HuH-7.5 (cell line): Measurements from ENCODE around the gene ATP8A1.
"Not testable (repeated sequence)": the region's sequence is repeated elsewhere in the genome, so short reads cannot be mapped to it uniquely, and the experiment has no call there.

Experiments used
- DNase-seq: peaks from one replicate; pipeline ENCODE4 v3.0.0; 2011; ENCODE audit warnings: low spot score

The ATP8A1 gene

DNA sequence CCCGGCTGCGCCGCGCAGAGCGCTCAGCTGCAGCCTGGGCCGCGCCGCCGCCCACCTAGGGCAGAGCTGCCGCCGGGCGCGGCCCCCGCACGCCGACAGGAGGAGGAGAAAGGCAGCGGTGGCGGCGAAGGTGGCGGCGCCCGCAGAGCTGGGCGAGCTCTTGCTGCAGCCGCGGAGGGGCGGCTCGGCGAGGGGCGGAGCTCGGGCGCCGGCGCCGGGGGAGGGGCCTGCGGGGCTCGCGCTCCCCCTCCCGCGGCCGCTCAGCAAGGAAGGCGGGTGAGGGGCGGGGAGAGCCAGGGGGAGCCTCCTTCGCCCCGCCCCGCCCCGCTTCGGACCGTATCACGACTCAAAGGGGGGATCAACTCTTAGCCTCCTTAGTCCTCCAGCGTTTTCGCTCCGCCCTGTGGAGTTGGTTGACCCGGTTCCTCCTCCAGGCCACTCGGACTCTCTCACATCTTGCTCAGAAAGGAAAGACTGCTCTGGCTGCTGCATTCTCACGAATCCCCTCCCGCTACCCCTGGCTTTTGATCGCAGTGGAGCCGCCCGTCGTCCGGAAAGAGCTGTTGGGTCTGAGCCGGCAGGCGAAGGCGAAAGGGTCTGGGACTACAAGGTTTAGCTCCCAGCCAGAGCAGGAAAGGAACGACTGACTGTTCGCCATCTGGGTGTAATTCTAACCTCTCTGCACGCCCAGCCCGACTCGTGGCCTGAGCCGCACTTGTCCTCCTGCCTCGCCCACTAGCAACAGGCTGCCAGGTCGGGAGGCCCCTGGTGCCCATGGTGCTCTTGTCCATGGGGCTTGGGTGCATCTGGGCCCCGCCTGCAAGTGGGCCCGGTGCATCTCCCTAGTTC lies at the start of gene ATP8A1:
TSS of gene ATP8A1 (minus strand) at position 162 of the 849 bp plus-strand sequence. CDS start 232 bp downstream, outside the sequence.
- peak; percentile 66 for DNase-seq

DNA sequence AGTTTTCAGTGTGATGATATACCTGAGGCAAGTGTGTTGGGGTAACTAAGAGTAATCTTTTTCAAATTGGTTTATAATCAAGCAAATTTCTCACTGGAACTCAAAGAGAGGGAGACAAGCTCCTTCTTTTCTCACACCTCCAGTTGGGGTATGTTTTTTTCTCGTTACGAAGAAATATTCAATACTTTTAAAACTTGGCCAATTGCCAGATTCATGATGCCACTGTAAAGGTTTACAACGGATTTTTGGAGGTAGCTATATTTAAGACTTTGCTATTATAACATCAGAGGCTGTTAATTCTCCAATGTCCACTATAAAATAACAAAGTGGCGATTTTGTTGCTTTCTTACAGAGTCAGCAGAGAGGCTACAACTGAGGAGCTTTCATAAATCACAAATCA lies 49.2 kb upstream of the ATP8A1 start:
- DNase-seq = no peak

DNA sequence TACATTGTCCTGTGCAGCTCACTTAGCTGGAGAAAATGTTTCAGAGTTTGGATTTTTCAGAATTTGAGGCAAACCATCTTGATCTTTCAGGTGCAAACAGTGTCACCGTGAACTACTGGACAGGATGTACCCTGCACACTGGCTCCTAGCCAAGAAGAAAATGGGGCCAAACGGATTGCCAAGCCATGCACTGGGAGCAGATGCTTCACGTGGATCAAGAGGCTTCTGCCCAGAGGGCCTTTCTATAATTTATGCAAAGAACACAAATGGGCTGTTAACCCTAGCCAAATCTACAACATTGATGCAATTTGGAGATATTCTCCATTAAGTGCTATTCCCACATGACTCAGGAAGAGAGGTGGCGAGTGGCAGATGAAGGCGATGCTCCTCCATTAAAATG lies 46.9 kb upstream of the ATP8A1 start:
- no peak for DNase-seq

DNA sequence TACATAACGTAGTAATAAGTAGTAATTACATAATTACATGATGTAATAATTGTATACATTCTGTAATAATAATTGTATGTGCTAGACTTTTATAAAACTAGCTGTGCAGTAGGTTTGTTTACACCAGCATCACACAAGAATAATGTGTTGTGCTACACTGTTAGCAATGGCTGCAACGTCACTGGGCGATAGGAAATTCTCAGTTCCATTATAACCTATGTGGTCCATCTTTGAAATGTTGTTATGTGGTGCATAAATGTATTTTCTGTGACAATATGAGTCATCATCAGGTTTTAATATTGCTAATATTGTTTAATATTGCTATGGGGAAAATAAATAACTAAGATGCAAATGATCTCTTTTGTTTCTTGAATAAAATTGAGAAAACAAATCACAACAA lies 46.0 kb upstream of the ATP8A1 start:
- DNase-seq = no peak

DNA sequence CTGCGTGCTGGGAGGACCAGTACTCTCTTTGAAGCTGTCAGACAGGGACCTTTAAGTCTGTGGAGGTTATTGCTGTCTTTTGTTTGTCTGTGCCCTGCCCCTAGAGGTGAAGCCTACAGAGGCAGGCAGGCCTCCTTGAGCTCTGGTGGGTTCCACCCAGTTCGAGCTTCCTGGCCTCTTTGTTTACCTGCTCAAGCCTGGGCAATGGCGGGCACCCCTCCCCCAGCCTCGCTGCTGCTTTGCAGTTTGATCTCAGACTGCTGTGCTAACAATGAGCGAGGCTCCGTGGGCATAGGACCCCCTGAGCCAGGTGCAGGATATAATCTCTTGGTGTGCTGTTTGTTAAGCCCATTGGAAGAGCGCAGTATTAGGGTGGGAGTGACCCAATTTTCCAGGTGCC lies 44.9 kb upstream of the ATP8A1 start:
- DNase-seq = not testable (repeated sequence)

DNA sequence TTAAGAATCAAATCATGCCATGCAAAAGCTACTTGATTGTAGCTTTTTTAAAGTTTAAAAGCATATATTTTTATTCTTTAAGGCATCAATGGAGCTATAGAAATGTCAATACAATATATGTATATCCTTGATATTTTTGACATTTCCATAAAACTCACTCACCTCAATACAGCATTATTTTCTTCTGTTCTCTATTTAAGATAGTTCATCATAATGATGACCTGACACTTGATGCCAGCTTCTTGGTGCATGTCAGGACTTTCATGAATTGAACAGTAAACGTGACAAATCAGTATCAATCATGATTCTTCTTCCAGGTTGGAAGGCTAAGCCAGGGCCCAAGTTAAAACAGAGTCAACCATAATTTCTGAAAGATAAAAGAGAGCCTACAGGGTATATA lies 33.6 kb upstream of the ATP8A1 start:
- DNase-seq = no peak

DNA sequence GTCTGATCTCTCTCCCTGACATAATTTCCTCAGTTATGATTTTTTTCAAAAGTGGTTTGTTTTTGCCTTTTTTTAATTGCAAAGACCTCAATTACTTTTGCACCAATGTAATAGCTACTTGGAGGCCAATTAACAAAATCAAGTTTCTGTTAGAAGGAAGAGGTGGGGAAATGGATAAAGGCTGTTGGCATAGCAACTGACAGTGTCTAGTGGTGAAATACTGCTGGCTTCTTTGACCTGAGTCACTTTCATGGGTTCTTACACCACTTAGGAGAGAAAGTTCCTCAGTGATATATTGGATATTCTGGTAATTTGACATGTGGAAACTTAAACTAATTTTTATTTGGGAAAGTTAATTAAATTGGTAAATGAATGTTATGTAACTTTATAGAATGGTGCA lies 26.5 kb upstream of the ATP8A1 start:
- no peak for DNase-seq

DNA sequence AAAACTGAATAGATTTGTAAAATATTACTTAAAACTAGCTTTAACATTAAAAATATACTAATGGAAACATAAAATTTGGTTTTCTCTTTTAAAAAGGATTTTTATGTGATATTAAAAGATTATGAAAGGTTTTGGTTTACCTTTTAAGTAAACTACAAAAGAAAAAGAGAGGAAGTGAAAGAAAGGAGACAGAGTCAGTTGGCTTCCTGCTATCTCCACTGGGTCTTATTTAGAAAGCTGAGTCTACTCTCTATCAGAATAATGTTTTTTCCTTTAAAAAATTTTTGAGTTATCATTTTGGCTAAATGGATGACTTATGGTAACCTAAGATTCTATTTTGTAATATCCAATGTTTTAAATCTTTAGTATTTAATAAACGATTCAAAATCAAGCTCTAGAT lies 21.6 kb upstream of the ATP8A1 start:
- DNase-seq = no peak

DNA sequence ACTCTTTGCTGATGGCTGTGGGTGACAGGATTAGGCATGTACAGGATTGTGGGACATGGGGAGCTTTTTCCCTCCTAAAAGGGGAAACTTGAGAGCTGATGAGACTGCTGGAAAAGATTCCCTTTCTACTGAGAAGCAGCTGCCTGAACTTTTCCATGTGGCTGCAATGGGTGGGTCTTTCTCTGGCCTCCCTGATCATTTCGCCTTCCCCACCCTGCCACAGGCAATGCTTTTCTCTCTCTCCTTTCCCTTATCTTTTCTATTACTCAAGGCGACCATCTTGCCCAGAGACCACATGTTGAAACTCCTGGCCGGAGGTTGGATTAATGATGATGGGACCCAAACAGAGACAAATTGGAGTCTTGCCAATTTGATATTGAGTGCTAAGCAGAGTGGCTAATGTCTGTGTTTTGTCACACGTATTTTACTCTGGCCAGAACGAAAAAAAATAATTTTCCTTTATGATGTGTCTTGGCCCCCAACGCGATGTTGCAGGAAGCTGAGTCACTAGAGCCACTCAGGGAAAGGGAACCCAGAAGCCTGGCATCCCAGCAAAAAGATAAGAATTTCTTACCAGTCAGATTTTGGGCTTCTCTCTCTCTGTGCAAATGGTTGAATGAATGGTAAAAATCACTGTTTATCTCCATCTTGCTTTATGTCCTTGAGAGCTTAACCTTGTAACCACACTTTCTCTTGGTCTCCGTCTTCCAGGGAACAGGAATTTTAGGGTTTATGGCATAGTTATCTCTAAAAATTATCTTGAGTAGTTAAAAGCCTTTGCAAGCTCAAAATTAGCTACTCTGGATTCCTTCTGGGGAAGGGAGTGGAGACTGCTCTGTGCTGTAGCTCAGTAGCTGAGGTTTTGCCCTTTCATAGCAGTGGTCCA lies 19.4 kb upstream of the ATP8A1 start:
- DNase-seq = no peak

DNA sequence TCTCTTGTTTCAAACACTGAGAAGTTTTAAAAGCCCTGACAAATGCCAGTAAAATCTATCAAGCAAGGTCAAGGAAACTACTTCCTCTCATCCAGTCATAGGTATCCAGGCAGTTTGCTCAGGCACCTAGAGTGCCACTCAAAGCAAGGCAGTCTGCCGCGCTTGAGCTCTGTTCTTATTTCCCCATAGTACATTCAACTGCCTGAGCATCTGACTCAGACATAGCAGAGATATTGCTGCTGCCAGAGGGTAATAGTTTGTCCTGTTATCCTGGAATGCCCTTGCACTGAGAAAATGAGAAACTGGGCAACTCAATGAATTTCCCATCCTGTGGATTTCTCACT lies 16.1 kb upstream of the ATP8A1 start:
- DNase-seq = no peak

DNA sequence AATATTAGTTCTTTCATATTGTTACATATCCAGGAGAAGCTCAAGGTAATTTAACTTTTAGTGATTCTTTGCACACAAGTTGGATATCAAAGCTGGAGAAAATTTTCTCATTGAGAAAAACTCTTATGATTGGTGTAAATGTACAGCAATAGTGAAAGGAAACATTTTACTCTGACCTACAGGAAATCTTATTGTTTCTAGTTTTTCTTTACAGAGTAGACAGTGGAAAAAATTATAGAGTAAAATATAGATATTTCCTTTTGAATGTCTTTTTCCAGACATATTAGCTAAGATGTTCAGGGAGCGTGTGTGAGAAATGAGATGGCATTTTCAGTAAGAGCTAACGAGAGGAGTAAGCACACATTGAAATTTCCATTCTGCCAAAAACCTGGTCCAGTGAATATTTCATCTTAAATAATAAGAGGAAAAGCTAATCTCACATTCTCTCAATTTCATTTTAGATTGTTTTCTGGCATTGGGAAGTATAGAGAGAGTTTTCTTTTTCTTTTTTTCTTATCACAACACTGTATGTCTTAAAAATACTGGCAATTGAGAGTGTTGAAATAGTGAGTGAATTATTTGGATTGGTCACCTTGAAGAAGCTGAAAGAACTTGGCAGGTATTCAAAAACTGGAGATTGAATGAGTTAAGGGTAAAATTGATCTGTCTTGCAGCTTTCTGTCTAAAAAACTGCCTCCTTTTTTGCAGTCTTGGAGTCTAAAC lies 15.6 kb upstream of the ATP8A1 start:
- DNase-seq = no peak

DNA sequence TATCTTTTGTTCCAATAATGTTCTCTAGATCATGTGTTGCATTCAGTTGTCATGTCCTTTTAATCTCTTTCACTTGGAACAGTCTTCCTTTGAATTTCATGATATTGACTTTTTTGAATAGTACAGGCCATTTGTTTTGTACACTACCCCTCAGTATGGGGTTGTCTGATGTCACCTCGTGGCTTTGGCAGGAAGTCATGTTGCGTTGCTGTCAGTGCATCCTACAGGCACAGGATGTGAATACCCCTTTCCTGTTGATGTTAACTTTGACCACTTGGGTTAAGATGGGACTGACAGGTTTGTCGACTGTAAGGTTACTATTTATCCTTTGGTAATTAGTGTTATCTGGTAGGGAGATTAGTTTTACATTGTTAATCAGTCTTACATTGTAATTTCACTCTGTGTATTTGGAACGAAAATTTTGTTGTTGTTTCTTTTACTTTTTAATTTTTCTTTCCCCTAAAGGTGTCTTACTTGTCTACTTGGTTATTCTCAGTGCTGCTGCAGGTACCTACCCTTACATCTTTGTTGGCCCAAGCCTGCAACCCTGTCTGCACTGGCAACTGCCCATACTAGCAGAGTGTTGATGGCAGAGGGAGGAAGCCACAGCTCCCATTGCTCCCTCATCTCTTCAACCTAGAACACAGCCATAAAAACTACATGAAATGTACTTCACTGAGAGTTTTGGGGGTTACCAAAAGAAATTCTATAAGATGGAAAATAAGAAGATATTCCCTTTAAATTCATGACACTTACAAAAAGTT lies 14.7 kb upstream of the ATP8A1 start:
- no peak for DNase-seq

DNA sequence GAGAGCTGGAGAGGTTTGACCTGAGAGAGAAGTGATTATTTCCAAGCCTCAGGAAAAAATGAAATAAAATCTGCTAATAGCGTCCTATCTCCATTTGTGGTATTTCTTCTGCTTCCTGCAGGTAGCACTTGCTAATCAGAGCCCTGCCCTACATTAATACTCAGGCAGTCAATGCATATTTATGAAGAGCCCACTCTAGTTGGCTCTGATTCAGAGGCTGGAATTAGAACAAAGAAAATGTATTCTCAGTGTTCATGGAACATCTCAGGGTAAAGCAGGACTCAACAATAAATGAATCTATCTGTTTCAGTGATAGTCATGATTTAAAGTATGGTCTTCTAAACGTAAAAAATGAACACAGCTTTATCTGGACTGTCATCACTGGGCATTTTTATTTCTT lies 1.4 kb upstream of the ATP8A1 start:
- no peak for DNase-seq

DNA sequence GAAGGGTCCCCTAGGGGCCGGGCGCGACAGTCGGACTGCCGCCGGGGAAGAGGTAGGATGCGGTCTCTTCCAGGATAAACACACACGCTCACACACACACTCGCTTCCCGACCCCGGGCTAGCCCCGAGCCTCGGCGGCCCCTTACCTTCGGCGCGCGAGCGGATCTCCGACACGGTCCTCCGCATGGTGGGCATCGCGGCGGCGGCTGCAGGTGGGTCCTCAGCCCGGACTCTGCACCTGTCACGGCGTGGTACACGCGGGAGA lies 294 bp downstream of the ATP8A1 start:
- DNase-seq = no peak

DNA sequence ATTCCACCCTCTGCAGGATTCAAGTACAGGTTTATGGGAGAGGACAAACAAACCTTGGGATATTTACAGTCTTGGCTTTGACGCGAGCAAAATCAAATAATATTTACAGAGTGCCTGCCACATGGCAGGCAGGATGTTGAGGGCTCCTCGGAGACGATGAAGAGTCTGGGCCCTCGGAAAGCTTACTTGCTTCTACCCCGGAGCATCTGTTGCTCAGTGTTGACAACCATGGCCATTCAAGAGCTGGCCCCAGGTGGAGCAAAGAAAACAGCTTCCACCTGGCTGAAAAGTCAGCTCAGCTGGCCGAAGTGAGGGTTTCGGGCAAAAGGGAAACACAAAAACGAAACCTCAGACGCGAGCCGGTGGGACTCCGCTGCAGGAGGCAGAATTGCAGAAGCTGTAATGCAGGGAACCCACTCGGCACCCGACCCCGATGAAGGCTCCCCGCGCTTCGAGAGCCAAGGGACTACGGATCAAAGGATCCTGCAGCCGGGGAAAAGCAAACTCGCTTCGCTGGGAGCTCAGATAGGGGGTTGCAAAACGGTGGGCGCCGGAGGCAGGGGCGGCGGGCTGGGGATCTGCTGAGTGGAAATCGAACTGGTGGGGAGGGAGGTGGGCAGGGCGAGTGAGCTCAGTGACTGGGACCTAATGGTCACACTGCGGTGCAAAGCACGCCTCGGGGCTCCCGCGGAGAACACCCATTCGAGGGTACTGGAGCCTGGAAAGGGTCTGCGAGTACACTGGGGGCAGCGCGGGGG lies 805 bp downstream of the ATP8A1 start:
- DNase-seq = peak; percentile 21

DNA sequence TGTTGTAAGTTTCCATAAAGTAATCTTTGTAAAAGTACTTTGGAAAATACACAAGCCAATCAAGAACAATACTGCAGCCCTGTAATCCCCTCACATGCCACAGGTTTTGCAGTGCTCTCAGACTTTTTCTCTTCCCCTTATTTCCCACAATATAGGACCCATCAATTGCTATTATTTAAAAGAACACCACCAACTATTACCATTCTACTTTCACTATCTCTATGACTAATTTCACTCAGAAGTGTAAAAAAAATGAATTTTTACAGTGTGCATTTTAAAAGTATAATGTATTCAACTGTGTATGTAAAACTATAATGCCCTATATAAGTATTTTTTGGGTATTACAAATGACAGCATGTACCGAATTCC lies 1.7 kb downstream of the ATP8A1 start:
- no peak for DNase-seq

DNA sequence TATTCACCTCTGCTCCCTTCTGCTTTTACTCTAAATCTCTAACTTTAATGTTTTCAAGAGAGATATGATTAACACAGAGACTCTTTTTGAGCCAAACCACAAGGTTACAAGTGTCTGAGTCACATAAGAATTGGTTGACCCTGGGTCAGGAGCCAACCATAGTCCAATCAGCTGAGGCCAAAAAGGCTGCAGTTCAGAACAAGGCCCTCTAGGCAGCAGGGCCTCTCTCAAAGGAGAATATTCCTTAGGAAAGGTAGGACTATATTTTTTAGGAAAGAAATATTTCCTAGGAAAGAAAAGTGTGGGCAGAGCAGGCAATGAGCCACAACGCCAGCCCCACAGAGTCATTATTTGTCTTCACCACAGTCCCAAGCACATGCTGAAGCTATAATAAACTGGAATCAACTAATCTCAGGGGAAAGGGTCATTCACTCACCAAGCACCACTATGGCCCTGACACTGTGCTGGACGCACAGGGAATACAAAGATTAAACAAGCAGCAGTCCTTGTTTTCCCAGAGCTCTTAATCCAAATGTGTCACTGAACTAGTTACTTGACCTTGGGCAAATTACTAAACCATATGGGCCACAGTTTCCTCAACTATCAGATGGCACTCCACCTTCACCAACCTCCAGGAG lies 2.2 kb downstream of the ATP8A1 start:
- DNase-seq = no peak

DNA sequence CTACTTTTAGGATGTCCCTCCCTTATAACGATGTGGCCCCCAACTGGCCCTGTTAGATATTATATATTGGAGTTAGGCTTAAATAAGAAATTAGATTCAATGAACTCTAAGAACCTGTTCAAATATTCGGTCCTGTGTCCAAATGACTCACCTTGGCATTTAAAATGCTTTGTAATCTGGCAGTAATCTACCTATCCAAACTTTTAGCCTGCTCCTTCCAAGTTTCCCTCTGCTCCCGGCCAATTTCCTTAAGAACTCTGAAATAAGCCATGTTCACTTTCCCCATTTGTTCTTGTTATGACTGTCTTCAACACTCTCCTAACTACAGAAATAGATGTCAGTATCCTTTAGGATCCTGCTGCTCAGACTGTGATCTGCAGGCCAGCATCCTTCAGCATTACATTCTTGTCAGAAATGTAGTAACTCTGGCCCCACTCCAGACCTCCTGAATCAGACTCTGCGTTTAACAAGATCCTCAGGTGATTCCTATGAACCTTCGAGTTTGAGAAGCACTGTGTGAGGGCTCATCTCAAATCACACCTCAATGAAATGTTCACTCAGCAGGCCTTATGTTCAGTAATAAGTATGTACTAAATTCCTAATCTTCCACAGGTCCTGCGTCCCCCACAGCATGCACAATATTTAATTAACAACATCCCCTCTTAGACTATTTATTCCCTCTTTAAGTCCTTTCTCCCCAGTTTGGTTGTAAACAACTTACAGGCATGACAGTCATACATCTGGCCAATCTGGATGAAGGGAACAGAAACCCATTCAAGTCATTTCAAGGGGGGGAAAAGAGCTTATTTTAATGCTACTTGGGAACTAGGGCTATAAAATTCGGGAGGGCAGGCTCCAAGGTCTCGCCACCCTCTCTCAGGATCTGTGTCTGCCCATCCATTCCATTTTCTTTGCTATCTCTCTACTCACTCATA lies 3.0 kb downstream of the ATP8A1 start:
- DNase-seq = no peak

DNA sequence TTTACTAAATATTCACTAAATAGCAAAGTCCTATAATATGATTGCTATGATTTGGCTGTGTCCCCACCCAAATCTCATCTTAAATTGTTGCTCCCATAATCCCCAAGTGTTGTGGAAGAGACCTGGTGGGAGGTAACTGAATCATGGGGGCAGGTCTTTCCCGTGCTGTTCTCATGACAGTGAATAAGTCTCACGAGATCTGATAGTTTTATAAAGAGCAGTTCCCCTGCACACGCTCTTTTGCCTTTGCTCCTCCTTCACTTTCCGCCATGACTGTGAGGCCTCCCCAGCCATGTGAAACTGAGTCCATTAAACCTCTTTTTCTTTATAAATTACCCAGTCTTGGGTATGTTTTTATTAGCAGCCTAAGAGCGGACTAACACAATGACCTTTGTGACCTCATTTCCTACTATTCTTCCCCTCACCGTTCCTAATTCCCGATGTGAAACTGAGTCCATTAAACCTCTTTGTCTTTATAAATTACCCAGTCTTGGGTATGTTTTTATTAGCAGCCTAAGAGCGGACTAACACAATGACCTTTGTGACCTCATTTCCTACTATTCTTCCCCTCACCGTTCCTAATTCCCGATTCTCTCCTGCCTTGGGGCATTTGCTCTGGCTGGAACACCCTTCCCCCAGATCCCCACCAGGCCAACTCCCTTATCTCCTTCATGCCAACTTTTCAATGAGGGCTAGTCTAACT lies 4.2 kb downstream of the ATP8A1 start:
- not testable (repeated sequence) for DNase-seq
